Epithelial cell of esophagus (primary cell): ENCODE measurements around the gene CRAMP1.

Experiments
- DNase-seq: peaks from one replicate; pipeline ENCODE4 v3.0.0; 2010; ENCODE audit warnings: low read depth
- H3K4me3 ChIP-seq: 2 replicates; pipeline ENCODE4 v1.5.1; 2011; ENCODE audit warnings: mild to moderate bottlenecking, low read length, control low read depth
- CTCF ChIP-seq: IDR thresholded peaks from 2 replicates; pipeline ENCODE4 v1.5.1; 2011; ENCODE audit warnings: low read depth, mild to moderate bottlenecking, low read length, control low read depth, inconsistent platforms; ENCODE audit not compliant: insufficient read depth; ENCODE audit errors: missing control alignments

Gene CRAMP1

GRCh38 chr16:1645914-1646525 is 33.9 kb downstream of the CRAMP1 start:
- peak; percentile 86 for DNase-seq
- no peak overlapping the region for H3K4me3 ChIP-seq
- TF ChIP-seq CTCF = no peak

- DNase-seq = no peak
- H3K4me3 ChIP-seq = no peak overlapping the region
- TF ChIP-seq CTCF = no peak
Measured at GRCh38 chr16:1647856-1648255, 35.7 kb downstream of the CRAMP1 start.

DNA sequence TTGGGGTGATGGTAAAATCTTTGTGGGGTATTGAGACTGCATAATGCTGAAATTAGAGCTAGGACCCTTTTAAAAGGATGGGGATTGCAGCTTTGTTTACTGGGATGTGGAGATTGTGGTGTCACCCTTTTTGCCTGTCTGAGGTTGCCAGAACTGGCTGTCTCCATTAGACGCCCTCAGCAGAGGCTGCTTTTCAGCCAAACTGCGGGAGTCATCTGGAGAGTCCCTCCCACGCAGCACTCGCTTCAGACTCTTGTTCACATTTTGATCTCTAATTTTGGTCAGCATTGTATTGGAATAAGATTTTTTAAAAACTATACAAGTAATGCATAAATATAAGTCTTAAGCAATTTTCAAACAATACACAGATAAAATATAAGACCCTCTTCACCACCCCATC is 38.0 kb downstream of the CRAMP1 start:
- no peak for DNase-seq
- TF ChIP-seq CTCF = no peak

GRCh38 chr16:1651094-1651973 is 39.2 kb downstream of the CRAMP1 start:
- no peak for DNase-seq
- H3K4me3 ChIP-seq = no peak overlapping the region
- no peak for TF ChIP-seq CTCF

More for the DNA sequence above, 38.0 kb downstream of the CRAMP1 start:
- no peak overlapping the region for H3K4me3 ChIP-seq

DNA sequence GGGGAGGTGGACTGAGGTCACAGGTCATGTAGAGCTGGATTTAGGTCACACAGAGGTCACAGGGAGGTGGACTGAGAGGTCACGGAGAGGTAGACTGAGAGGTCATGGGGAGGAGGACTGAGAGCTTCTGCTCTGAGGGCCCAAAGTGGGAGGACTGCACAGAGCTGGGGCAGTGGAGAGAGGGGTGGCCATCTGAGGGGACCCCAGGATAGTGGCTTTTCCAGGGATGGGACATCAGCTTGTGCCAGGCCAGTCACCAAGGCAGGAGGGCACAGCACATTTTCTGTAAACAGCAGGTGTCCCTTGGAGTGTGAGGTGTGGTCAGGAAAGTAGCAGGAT is 39.8 kb downstream of the CRAMP1 start:
- TF ChIP-seq CTCF = no peak
- no peak overlapping the region for H3K4me3 ChIP-seq
- DNase-seq = no peak

DNA sequence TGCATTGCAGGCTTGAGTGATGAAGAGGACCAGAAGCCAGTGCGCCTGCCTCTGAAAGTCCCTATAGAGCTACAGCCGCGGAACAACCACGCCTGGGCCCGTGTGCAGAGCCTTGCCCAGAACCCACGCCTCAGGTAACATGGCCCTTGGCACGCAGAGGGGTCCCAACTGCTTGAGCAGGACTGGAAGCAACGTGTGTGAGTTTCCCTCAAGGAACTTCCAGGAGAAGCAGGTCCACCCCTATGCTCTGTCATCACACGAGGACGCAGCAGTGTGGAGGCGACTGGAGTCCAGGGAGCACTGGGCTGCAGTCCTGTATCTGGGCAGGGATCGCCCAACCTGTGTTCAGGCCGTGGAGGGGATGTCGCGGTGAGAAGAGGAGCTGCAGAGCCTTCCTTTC is 40.9 kb downstream of the CRAMP1 start:
- no peak for DNase-seq

More for the DNA sequence above, 40.9 kb downstream of the CRAMP1 start:
- no peak for TF ChIP-seq CTCF
- no peak overlapping the region for H3K4me3 ChIP-seq
